PC-3 (cell line): ENCODE data around the gene POLR3G.

Experiments used
- EZH2phosphoT487 ChIP-seq: fragments of 300-600 bp; sonication (generic); IDR thresholded peaks from 2 replicates; pipeline ENCODE4 v1.6.1; 2018; ENCODE audit warnings: mild to moderate bottlenecking, antibody characterized with exemption, low read length, borderline replicate concordance
- TF ChIP-seq, protein P1 (sequence below): fragments of 300-600 bp; sonication (generic); conservative IDR thresholded peaks from 2 replicates; pipeline ENCODE4 v1.5.1; 2017; ENCODE audit warnings: antibody characterized with exemption, low read depth, mild to moderate bottlenecking, low read length

DNA sequence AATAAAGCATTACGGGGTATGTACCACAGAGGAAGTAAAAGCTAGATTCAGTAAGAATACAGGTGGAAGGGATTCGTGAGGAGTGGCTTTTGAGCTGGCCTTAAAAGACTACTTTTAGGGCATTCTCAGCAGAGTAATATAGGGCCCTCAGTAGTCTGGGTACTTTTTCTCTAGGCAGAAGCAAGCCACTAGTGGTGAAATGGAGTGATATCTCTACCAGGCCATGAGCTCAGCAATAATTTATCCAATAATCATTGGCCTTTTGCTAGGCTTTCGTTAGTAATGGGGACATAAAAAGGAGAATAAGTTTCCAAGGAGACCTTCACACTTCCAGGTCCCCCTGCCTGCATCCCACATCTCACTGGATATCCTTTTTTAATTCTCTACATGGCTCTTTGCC lies 1.7 kb downstream of the POLR3G start:
- TF ChIP-seq, protein P1, sequence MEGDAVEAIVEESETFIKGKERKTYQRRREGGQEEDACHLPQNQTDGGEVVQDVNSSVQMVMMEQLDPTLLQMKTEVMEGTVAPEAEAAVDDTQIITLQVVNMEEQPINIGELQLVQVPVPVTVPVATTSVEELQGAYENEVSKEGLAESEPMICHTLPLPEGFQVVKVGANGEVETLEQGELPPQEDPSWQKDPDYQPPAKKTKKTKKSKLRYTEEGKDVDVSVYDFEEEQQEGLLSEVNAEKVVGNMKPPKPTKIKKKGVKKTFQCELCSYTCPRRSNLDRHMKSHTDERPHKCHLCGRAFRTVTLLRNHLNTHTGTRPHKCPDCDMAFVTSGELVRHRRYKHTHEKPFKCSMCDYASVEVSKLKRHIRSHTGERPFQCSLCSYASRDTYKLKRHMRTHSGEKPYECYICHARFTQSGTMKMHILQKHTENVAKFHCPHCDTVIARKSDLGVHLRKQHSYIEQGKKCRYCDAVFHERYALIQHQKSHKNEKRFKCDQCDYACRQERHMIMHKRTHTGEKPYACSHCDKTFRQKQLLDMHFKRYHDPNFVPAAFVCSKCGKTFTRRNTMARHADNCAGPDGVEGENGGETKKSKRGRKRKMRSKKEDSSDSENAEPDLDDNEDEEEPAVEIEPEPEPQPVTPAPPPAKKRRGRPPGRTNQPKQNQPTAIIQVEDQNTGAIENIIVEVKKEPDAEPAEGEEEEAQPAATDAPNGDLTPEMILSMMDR = no peak
- no peak for TF ChIP-seq EZH2phosphoT487
